ENCODE data around the gene BLMH. TPM values are rescaled to one million over a fixed set of nuclear protein-coding genes. Genes with fewer than 3 reads are reported as not detected.

The BLMH gene
- total and polyA plus RNA-seq, 4 experiments from 2014 or later: 19.4 to 57.6 (median 45.4) TPM

DNA sequence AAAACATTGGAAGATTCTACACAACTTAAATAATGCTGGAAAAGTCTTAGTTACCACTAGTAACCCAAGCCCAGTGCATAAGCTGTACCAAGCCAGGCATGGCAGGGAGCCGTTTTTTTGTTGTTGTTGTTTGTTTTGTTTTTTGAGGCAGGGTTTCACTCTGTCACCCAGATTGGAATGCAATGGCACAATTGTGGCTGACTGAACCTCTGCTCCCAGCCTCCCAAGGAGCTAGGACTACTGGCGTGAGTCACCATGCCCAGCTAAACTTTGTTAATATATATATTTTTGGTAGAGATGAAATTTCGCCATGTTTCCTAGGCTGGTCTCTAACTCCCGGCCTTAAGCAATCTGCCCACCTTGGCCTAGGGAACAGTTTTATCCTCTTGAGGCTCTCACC is 42.7 kb upstream of the BLMH start:
- peaks cover 35 to 59% (median 45%) of the 10 kb centered on the region in 4 donors for H3K4me1 Mint-ChIP-seq
- ChIA-PET POLR2A (ENCODE audit: partially characterized antibody) (interaction anchor here (0.8 to 7.7 kb wide), 7 partner anchors 12 to 228 kb away, joined by 3 to 136 read pairs (median 5); partner anchors contain the start of gene BLMH), CTCF (ENCODE audit: partially characterized antibody) (interaction anchor here (0.8 to 10.8 kb wide), 18 partner anchors 7 to 241 kb away, joined by 3 to 224 read pairs (median 6); partner anchors contain the start of gene BLMH)
- Histone ChIP-seq H3K36me3 (ENCODE audit: insufficient read depth, low read length) (no peaks in the 10 kb centered on the region), H3K27me3 (ENCODE audit: insufficient read depth, low read length) (no peaks in the 10 kb centered on the region), H3K27ac (ENCODE audit: low read depth, low read length) (no peak overlapping the region), H3K4me3 (ENCODE audit: low read length in 2 of 2) (no peak overlapping the region), H3K4me1 (ENCODE audit: insufficient read depth, low read length) (peaks cover 37% of the 10 kb centered on the region), H3K9me3 (ENCODE audit: control insufficient read depth in 1 of 2, low read length in 2 of 2) (no peaks in the 10 kb centered on the region)
- intact Hi-C loops (cut with micrococcal nuclease): no loop called here
- no peaks in the 10 kb centered on the region for H3K36me3 Mint-ChIP-seq
- no peak for DNase-seq
- no peaks in the 10 kb centered on the region for H3K27me3 Mint-ChIP-seq
- H3K27ac Mint-ChIP-seq: peak overlapping the region in 3 of 7 donors; percentile 38 to 85 (median 78)
- H3K9me3 Mint-ChIP-seq: peaks cover 0 to 2% (median 0%) of the 10 kb centered on the region in 8 donors
- no peak overlapping the region for H3K4me3 Mint-ChIP-seq

- POLR2A ChIA-PET (ENCODE audit: partially characterized antibody): interaction anchor here (0.6 to 7.7 kb wide), 7 partner anchors 11 to 228 kb away, joined by 3 to 136 read pairs (median 4); partner anchors contain the start of gene BLMH
- H3K36me3 Mint-ChIP-seq: no peaks in the 10 kb centered on the region
Measured at GRCh38 chr17:30333503-30334360, 42.0 kb upstream of the BLMH start, which contains the start of gene TMIGD1. Gene TMIGD1, minus strand, starts transcription at chr17:30334057. Its CDS starts 1,924 bp downstream, at chr17:30332133.

GRCh38 chr17:30332057-30332542 is 40.4 kb upstream of the BLMH start:
- no peaks in the 10 kb centered on the region for H3K27me3 ChIP-seq (ENCODE audit: insufficient read depth, low read length)
- H3K9me3 Mint-ChIP-seq: peaks cover 0 to 2% (median 0%) of the 10 kb centered on the region in 8 donors
- ChIA-PET POLR2A (ENCODE audit: partially characterized antibody) (interaction anchor here (0.6 to 7.7 kb wide), 7 partner anchors 9 to 402 kb away, joined by 3 to 136 read pairs (median 6); partner anchors contain the start of genes BLMH and SSH2), CTCF (ENCODE audit: partially characterized antibody) (interaction anchor here (0.7 to 6.9 kb wide), 8 partner anchors 8 to 228 kb away, joined by 3 to 103 read pairs (median 10); partner anchors contain the start of gene BLMH)
- no peaks in the 10 kb centered on the region for H3K27me3 Mint-ChIP-seq
- peaks cover 40 to 64% (median 49%) of the 10 kb centered on the region in 4 donors for H3K4me1 Mint-ChIP-seq
- H3K9me3 ChIP-seq (ENCODE audit: control insufficient read depth in 1 of 2, low read length in 2 of 2): no peaks in the 10 kb centered on the region
- no peaks in the 10 kb centered on the region for H3K36me3 Mint-ChIP-seq
- peaks cover 42% of the 10 kb centered on the region for H3K4me1 ChIP-seq (ENCODE audit: insufficient read depth, low read length)
- DNase-seq: peak; percentile 75 to 83 (median 79)
- peak overlapping the region; percentile 71 to 98 (median 91) for H3K27ac Mint-ChIP-seq
- peak overlapping the region; percentile 58 to 89 (median 77) for H3K4me3 Mint-ChIP-seq
- H3K36me3 ChIP-seq (ENCODE audit: insufficient read depth, low read length): no peaks in the 10 kb centered on the region
- H3K4me3 ChIP-seq (ENCODE audit: low read length in 2 of 2): peak overlapping the region in 1 of 2 donors; percentile 11
- H3K27ac ChIP-seq (ENCODE audit: low read depth, low read length): peak overlapping the region; percentile 65
- intact Hi-C loops (cut with micrococcal nuclease): loop anchor here (1.0 kb wide), 3 partner anchors 9 to 207 kb away; partner anchors contain the start of gene BLMH

More at GRCh38 chr17:30333503-30334360, 42.0 kb upstream of the BLMH start, which contains the start of gene TMIGD1:
- H3K36me3 ChIP-seq (ENCODE audit: insufficient read depth, low read length): no peaks in the 10 kb centered on the region
- DNase-seq: no peak
- intact Hi-C loops (cut with micrococcal nuclease): no loop called here
- no peak within 1 kb of the TSS for H3K4me3 ChIP-seq (ENCODE audit: low read length in 2 of 2)
- Mint-ChIP-seq H3K4me3 (peak within 1 kb of the TSS in 6 of 8 donors; percentile 36 to 85 (median 58)), H3K9me3 (peaks cover 0 to 2% (median 0%) of the 10 kb centered on the region in 8 donors), H3K4me1 (peaks cover 38 to 64% (median 48%) of the 10 kb centered on the region in 4 donors), H3K27ac (peak within 1 kb of the TSS; percentile 71 to 98 (median 91)), H3K27me3 (no peaks in the 10 kb centered on the region)
- no peaks in the 10 kb centered on the region for H3K27me3 ChIP-seq (ENCODE audit: insufficient read depth, low read length)
- H3K9me3 ChIP-seq (ENCODE audit: control insufficient read depth in 1 of 2, low read length in 2 of 2): no peaks in the 10 kb centered on the region
- CTCF ChIA-PET (ENCODE audit: partially characterized antibody): interaction anchor here (0.7 to 10.8 kb wide), 13 partner anchors 7 to 229 kb away, joined by 3 to 224 read pairs (median 36); partner anchors contain the start of gene BLMH
- H3K4me1 ChIP-seq (ENCODE audit: insufficient read depth, low read length): peaks cover 42% of the 10 kb centered on the region
- H3K27ac ChIP-seq (ENCODE audit: low read depth, low read length): peak within 1 kb of the TSS; percentile 65

- Histone ChIP-seq H3K27me3 (ENCODE audit: insufficient read depth, low read length) (no peaks in the 10 kb centered on the region), H3K27ac (ENCODE audit: low read depth, low read length) (no peak overlapping the region), H3K36me3 (ENCODE audit: insufficient read depth, low read length) (no peaks in the 10 kb centered on the region), H3K9me3 (ENCODE audit: control insufficient read depth in 1 of 2, low read length in 2 of 2) (no peaks in the 10 kb centered on the region), H3K4me1 (ENCODE audit: insufficient read depth, low read length) (peaks cover 67% of the 10 kb centered on the region), H3K4me3 (ENCODE audit: low read length in 2 of 2) (no peak overlapping the region)
- no peaks in the 10 kb centered on the region for H3K27me3 Mint-ChIP-seq
- H3K27ac Mint-ChIP-seq: peak overlapping the region in 2 of 7 donors; percentile 30 to 71
- H3K36me3 Mint-ChIP-seq: peaks cover 0 to 3% of the 10 kb centered on the region in 2 donors
- no peaks in the 10 kb centered on the region for H3K9me3 Mint-ChIP-seq
- DNase-seq: no peak
- ChIA-PET POLR2A (ENCODE audit: partially characterized antibody) (interaction anchor here (0.6 to 2.0 kb wide), 6 partner anchors 9 to 210 kb away, joined by 3 to 9 read pairs (median 4); partner anchors contain the start of genes BLMH and NSRP1), CTCF (ENCODE audit: partially characterized antibody) (interaction anchor here (3.3 to 6.3 kb wide), 4 partner anchors 9 to 223 kb away, joined by 15 to 44 read pairs (median 31); partner anchors contain the start of gene BLMH)
- H3K4me3 Mint-ChIP-seq: no peak overlapping the region
- intact Hi-C loops (cut with micrococcal nuclease): no loop called here
- H3K4me1 Mint-ChIP-seq: peaks cover 48 to 69% (median 58%) of the 10 kb centered on the region in 4 donors
Measured at GRCh38 chr17:30326809-30327208, 35.1 kb upstream of the BLMH start.

- Mint-ChIP-seq H3K36me3 (peaks cover 0 to 3% of the 10 kb centered on the region in 2 donors), H3K27ac (peak overlapping the region in 6 of 7 donors; percentile 82 to 96 (median 94)), H3K4me3 (peak overlapping the region in 2 of 8 donors; percentile 69 to 78), H3K9me3 (no peaks in the 10 kb centered on the region), H3K27me3 (no peaks in the 10 kb centered on the region), H3K4me1 (peaks cover 37 to 54% (median 45%) of the 10 kb centered on the region in 4 donors)
- intact Hi-C loops (cut with micrococcal nuclease): no loop called here
- POLR2A ChIA-PET (ENCODE audit: partially characterized antibody): interaction anchor here (2.1 to 4.5 kb wide), 3 partner anchors 10 to 40 kb away, joined by 7 to 136 read pairs (median 77); partner anchors contain the start of genes BLMH and TMIGD1
- CTCF ChIA-PET (ENCODE audit: partially characterized antibody): interaction anchor here (2.4 to 4.5 kb wide), 4 partner anchors 10 to 33 kb away, joined by 16 to 103 read pairs (median 18); partner anchors contain the start of genes BLMH and TMIGD1
- H3K36me3 ChIP-seq (ENCODE audit: insufficient read depth, low read length): no peaks in the 10 kb centered on the region
- H3K4me1 ChIP-seq (ENCODE audit: insufficient read depth, low read length): peaks cover 56% of the 10 kb centered on the region
- no peak overlapping the region for H3K4me3 ChIP-seq (ENCODE audit: low read length in 2 of 2)
- no peak for DNase-seq
- H3K27ac ChIP-seq (ENCODE audit: low read depth, low read length): peak overlapping the region; percentile 45
- H3K27me3 ChIP-seq (ENCODE audit: insufficient read depth, low read length): no peaks in the 10 kb centered on the region
- H3K9me3 ChIP-seq (ENCODE audit: control insufficient read depth in 1 of 2, low read length in 2 of 2): no peaks in the 10 kb centered on the region
Measured at GRCh38 chr17:30324723-30325122, 33.0 kb upstream of the BLMH start.

GRCh38 chr17:30323895-30324319 is 32.2 kb upstream of the BLMH start:
- no peaks in the 10 kb centered on the region for H3K36me3 ChIP-seq (ENCODE audit: insufficient read depth, low read length)
- ChIA-PET CTCF (ENCODE audit: partially characterized antibody) (interaction anchor here (1.0 to 4.5 kb wide), 9 partner anchors 9 to 219 kb away, joined by 3 to 103 read pairs (median 7); partner anchors contain the start of genes BLMH and TMIGD1), POLR2A (ENCODE audit: partially characterized antibody) (interaction anchor here (1.0 to 4.5 kb wide), 13 partner anchors 8 to 1164 kb away, joined by 3 to 136 read pairs (median 5); partner anchors contain the start of genes BLMH, CPD, GOSR1 and TMIGD1)
- H3K9me3 Mint-ChIP-seq: no peaks in the 10 kb centered on the region
- H3K27ac Mint-ChIP-seq: peak overlapping the region; percentile 82 to 96 (median 93)
- H3K4me1 Mint-ChIP-seq: peaks cover 36 to 54% (median 41%) of the 10 kb centered on the region in 4 donors
- intact Hi-C loops (cut with micrococcal nuclease): loop anchor here (1.0 kb wide), 3 partner anchors 8 to 33 kb away; partner anchors contain the start of gene BLMH
- peaks cover 48% of the 10 kb centered on the region for H3K4me1 ChIP-seq (ENCODE audit: insufficient read depth, low read length)
- H3K27me3 ChIP-seq (ENCODE audit: insufficient read depth, low read length): no peaks in the 10 kb centered on the region
- DNase-seq: peak; percentile 34 to 71 (median 48)
- no peaks in the 10 kb centered on the region for H3K27me3 Mint-ChIP-seq
- no peaks in the 10 kb centered on the region for H3K9me3 ChIP-seq (ENCODE audit: control insufficient read depth in 1 of 2, low read length in 2 of 2)
- H3K36me3 Mint-ChIP-seq: peaks cover 0 to 3% of the 10 kb centered on the region in 2 donors
- H3K4me3 Mint-ChIP-seq: peak overlapping the region; percentile 62 to 80 (median 70)
- H3K27ac ChIP-seq (ENCODE audit: low read depth, low read length): peak overlapping the region; percentile 45
- peak overlapping the region; percentile 9 to 14 for H3K4me3 ChIP-seq (ENCODE audit: low read length in 2 of 2)

All from CD4-positive, alpha-beta memory T cell (primary cell).